ENCODE measurements around the gene FMO3.

GRCh38 chr1:171113382-171113781, 22.7 kb downstream of the FMO3 start:
- TF ChIP-seq, protein P1, sequence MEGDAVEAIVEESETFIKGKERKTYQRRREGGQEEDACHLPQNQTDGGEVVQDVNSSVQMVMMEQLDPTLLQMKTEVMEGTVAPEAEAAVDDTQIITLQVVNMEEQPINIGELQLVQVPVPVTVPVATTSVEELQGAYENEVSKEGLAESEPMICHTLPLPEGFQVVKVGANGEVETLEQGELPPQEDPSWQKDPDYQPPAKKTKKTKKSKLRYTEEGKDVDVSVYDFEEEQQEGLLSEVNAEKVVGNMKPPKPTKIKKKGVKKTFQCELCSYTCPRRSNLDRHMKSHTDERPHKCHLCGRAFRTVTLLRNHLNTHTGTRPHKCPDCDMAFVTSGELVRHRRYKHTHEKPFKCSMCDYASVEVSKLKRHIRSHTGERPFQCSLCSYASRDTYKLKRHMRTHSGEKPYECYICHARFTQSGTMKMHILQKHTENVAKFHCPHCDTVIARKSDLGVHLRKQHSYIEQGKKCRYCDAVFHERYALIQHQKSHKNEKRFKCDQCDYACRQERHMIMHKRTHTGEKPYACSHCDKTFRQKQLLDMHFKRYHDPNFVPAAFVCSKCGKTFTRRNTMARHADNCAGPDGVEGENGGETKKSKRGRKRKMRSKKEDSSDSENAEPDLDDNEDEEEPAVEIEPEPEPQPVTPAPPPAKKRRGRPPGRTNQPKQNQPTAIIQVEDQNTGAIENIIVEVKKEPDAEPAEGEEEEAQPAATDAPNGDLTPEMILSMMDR (IDR thresholded peaks at IDR 0.05), result no peak
- no peak for TF ChIP-seq EP300 (IDR thresholded peaks at IDR 0.05)
- no peak for TF ChIP-seq POLR2A (IDR thresholded peaks at IDR 0.05)
- no peak for TF ChIP-seq POLR2AphosphoS5 (IDR thresholded peaks at IDR 0.05)
